Panc1 (cell line): ENCODE data around the gene USH2A. TPM values are rescaled to one million over a fixed set of nuclear protein-coding genes. Genes with fewer than 3 reads are reported as not detected.

ENCODE experiments used
- ATAC-seq: fragments of 200-7000 bp; cut with Tn5 transposase; 2 replicates; pipeline ENCODE4 v1.9.1; 2020; ENCODE audit warnings: mild to moderate bottlenecking, moderate library complexity
- BruUV-seq: library from RNA; stranded (reverse); fragments of 400-500 nt; replicated peaks from 2 replicates; lab custom pipeline; 2021; lab: Mats Ljungman, UMichigan
- CTCF ChIA-PET: fragments of 300-600 bp; sonication (Branson Sonifier 250); formaldehyde crosslinking; loops from one replicate; lab custom pipeline; 2022; ENCODE audit warnings: antibody characterized with exemption; lab: Charles Lee
- POLR2A ChIA-PET: fragments of 300-600 bp; sonication (Branson Sonifier 250); formaldehyde crosslinking; loops from one replicate; lab custom pipeline; 2022; ENCODE audit warnings: antibody characterized with exemption; lab: Charles Lee
- DNase-seq: peaks from one replicate; pipeline ENCODE4 v3.0.0-alpha.2; 2010; ENCODE audit warnings: low read depth, low spot score
- H3K27ac ChIP-seq: 2 replicates; pipeline ENCODE4 v1.5.1; 2011; ENCODE audit warnings: mild to moderate bottlenecking, low read length, inconsistent platforms
- H3K27me3 ChIP-seq: fragments of 200-500 bp; sonication (Bioruptor generic); 2 replicates; pipeline ENCODE4 v1.6.0; 2014; ENCODE audit warnings: low read length, inconsistent platforms; ENCODE audit not compliant: control insufficient read depth, insufficient read depth
- H3K36me3 ChIP-seq: fragments of 200-500 bp; sonication (Bioruptor generic); 2 replicates; pipeline ENCODE4 v1.5.1; 2014; ENCODE audit warnings: inconsistent platforms, mild to moderate bottlenecking, low read length, moderate library complexity; ENCODE audit not compliant: control insufficient read depth, insufficient read depth
- H3K4me1 ChIP-seq: 2 replicates; pipeline ENCODE4 v1.5.1; 2011; ENCODE audit warnings: inconsistent platforms, mild to moderate bottlenecking, low read length, moderate library complexity; ENCODE audit not compliant: control insufficient read depth, insufficient read depth
- H3K4me3 ChIP-seq, 2 experiments: 2 replicates each; pipeline ENCODE4 v1.5.1; 2011 to 2012; ENCODE audit warnings: low read depth in 2 of 2, low read length in 2 of 2, mild to moderate bottlenecking in 2 of 2, inconsistent platforms in 1 of 2, moderate library complexity in 1 of 2
- H3K9me3 ChIP-seq: fragments of 200-500 bp; sonication (Bioruptor generic); 2 replicates; pipeline ENCODE4 v1.5.1; 2014; ENCODE audit warnings: low read depth, mild to moderate bottlenecking, inconsistent platforms, low read length, moderate library complexity; ENCODE audit not compliant: control insufficient read depth, insufficient read depth
- POLR2AphosphoS5 ChIP-seq: IDR thresholded peaks from 2 replicates; pipeline ENCODE4 v1.6.1; 2012; ENCODE audit warnings: mild to moderate bottlenecking, low read depth, low read length, moderate library complexity
- REST ChIP-seq, 2 experiments: IDR thresholded peaks; 2 replicates each; pipeline ENCODE4 v1.6.1; 2011 to 2012; ENCODE audit warnings: low read depth in 2 of 2, control low read depth in 1 of 2, low read length in 1 of 2, mild to moderate bottlenecking in 1 of 2, moderate library complexity in 1 of 2; ENCODE audit not compliant: insufficient read depth in 1 of 2
- SIN3A ChIP-seq: IDR thresholded peaks from 2 replicates; pipeline ENCODE4 v1.6.1; 2012; ENCODE audit warnings: low read depth, mild to moderate bottlenecking, low read length, moderate library complexity, borderline replicate concordance; ENCODE audit not compliant: insufficient read depth
- TCF7L2 ChIP-seq: IDR thresholded peaks from 2 replicates; pipeline ENCODE4 v1.6.1; 2011; ENCODE audit warnings: mild to moderate bottlenecking, low read depth, low read length, inconsistent platforms
- in situ Hi-C: cut with HindIII; loops from 2 replicates; pipeline ENCODE4 v1.10.0; 2016; ENCODE audit warnings: low sequenced_read_pairs, low pct_unique_long_range_greater_than_20kb
- intact Hi-C: fragments of 100-400 bp; cut with micrococcal nuclease; formaldehyde crosslinking; loops from one replicate; pipeline ENCODE4 v1.10.0; 2022; ENCODE audit not compliant: unreplicated experiment
- total RNA-seq: library from RNA; stranded (reverse); gene quantifications from one replicate; pipeline ENCODE4 v1.2.1, GENCODE V29; 2021; ENCODE audit not compliant: unreplicated experiment
- TF ChIP-seq, protein P1 (sequence below): fragments of 450-650 bp; IDR thresholded peaks from 2 replicates; pipeline ENCODE4 v1.5.1; 2017; ENCODE audit warnings: mild to moderate bottlenecking

The USH2A gene
- total RNA-seq, 1 experiment from 2014 or later = not detected

GRCh38 chr1:216388558-216388957 lies 34.7 kb downstream of the USH2A start:
- DNase-seq = no peak
- H3K27ac ChIP-seq = no peak overlapping the region
- BruUV-seq = no TSS peak
- H3K4me1 ChIP-seq = no peaks in the 10 kb centered on the region
- TF ChIP-seq TCF7L2 (no peak), POLR2AphosphoS5 (no peak), SIN3A (no peak), REST (IDR thresholded peaks at IDR 0.05; ENCODE audit: insufficient read depth in 1 of 2, low read depth in 2 of 2, low read length in 1 of 2) (no peak)
- TF ChIP-seq, protein P1, sequence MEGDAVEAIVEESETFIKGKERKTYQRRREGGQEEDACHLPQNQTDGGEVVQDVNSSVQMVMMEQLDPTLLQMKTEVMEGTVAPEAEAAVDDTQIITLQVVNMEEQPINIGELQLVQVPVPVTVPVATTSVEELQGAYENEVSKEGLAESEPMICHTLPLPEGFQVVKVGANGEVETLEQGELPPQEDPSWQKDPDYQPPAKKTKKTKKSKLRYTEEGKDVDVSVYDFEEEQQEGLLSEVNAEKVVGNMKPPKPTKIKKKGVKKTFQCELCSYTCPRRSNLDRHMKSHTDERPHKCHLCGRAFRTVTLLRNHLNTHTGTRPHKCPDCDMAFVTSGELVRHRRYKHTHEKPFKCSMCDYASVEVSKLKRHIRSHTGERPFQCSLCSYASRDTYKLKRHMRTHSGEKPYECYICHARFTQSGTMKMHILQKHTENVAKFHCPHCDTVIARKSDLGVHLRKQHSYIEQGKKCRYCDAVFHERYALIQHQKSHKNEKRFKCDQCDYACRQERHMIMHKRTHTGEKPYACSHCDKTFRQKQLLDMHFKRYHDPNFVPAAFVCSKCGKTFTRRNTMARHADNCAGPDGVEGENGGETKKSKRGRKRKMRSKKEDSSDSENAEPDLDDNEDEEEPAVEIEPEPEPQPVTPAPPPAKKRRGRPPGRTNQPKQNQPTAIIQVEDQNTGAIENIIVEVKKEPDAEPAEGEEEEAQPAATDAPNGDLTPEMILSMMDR = no peak
- POLR2A ChIA-PET = no interaction called here
- H3K9me3 ChIP-seq = no peaks in the 10 kb centered on the region
- no peak overlapping the region for H3K4me3 ChIP-seq
- in situ Hi-C loops (no loop called here), intact Hi-C loops (no loop called here)
- CTCF ChIA-PET = no interaction called here
- no peaks in the 10 kb centered on the region for H3K27me3 ChIP-seq
- H3K36me3 ChIP-seq = no peaks in the 10 kb centered on the region
- no peak for ATAC-seq

DNA sequence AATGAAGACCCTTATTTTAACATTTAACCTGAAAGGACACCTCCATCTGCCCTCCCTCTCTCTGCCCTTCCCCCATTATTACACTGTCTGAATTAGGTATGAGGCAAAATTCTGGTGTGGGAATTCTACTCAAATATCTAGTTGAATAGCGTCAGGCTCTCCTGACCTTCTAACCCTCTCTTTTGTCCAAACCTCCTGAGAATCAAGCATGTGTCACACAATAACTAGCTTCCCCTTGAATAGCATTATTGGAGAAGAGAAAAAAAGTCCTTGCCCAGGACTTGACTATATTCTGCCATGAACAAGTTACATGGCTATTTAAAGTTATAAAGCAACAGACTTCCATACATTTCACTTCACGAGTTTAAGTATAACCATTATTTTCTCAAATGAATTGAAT lies 35.5 kb downstream of the USH2A start:
- H3K27ac ChIP-seq = no peak overlapping the region
- no peaks in the 10 kb centered on the region for H3K27me3 ChIP-seq
- in situ Hi-C loops (no loop called here), intact Hi-C loops (no loop called here)
- ATAC-seq (no peak), DNase-seq (no peak)
- no peak overlapping the region for H3K4me3 ChIP-seq
- H3K4me1 ChIP-seq = no peaks in the 10 kb centered on the region
- no peak for TF ChIP-seq SIN3A
- TF ChIP-seq, protein P1 = no peak
- TF ChIP-seq POLR2AphosphoS5 = no peak
- TF ChIP-seq TCF7L2 = no peak
- no peak for TF ChIP-seq REST (IDR thresholded peaks at IDR 0.05; ENCODE audit: insufficient read depth in 1 of 2, low read depth in 2 of 2, low read length in 1 of 2)
- no peaks in the 10 kb centered on the region for H3K9me3 ChIP-seq
- ChIA-PET POLR2A (no interaction called here), CTCF (no interaction called here)
- H3K36me3 ChIP-seq = no peaks in the 10 kb centered on the region
- no TSS peak for BruUV-seq
